Fibroblast of mammary gland (primary cell): ENCODE results near the gene CLDN10.

Source experiments
- DNase-seq: peaks from one replicate; pipeline ENCODE4 v3.0.0-alpha.2; 2010; ENCODE audit warnings: low read depth
- H3K4me3 ChIP-seq: 2 replicates; pipeline ENCODE4 v1.5.1; 2011; ENCODE audit warnings: low read depth, mild to moderate bottlenecking, low read length, moderate library complexity; ENCODE audit not compliant: control insufficient read depth
- CTCF ChIP-seq: conservative IDR thresholded peaks from 2 replicates; pipeline ENCODE4 v1.5.1; 2011; ENCODE audit warnings: low read depth, low read length, inconsistent platforms; ENCODE audit not compliant: control insufficient read depth, insufficient read depth

The CLDN10 gene

GRCh38 chr13:95585867-95586266, 33.3 kb downstream of the CLDN10 start:
- no peak for TF ChIP-seq CTCF
- DNase-seq = no peak
- no peak overlapping the region for H3K4me3 ChIP-seq

- no peak for DNase-seq
- H3K4me3 ChIP-seq = no peak overlapping the region
- TF ChIP-seq CTCF = no peak
Measured at GRCh38 chr13:95588134-95588533, 35.6 kb downstream of the CLDN10 start.

GRCh38 chr13:95588721-95589120, 36.2 kb downstream of the CLDN10 start:
- H3K4me3 ChIP-seq = no peak overlapping the region
- peak; percentile 78 for DNase-seq
- TF ChIP-seq CTCF = no peak

- TF ChIP-seq CTCF = no peak
- no peak overlapping the region for H3K4me3 ChIP-seq
- no peak for DNase-seq
Measured at GRCh38 chr13:95593462-95593861, 40.9 kb downstream of the CLDN10 start.

- no peak for DNase-seq
- TF ChIP-seq CTCF = no peak
- H3K4me3 ChIP-seq = no peak overlapping the region
Measured at GRCh38 chr13:95596701-95597100, 44.2 kb downstream of the CLDN10 start.

GRCh38 chr13:95601216-95601615, 48.7 kb downstream of the CLDN10 start:
- DNase-seq = no peak
- TF ChIP-seq CTCF = no peak
- H3K4me3 ChIP-seq = no peak overlapping the region

- H3K4me3 ChIP-seq = no peak overlapping the region
- DNase-seq = no peak
- TF ChIP-seq CTCF = no peak
Measured at GRCh38 chr13:95601906-95602305, 49.4 kb downstream of the CLDN10 start.
